ENCODE measurements around the gene COASY.

COASY gene

DNA sequence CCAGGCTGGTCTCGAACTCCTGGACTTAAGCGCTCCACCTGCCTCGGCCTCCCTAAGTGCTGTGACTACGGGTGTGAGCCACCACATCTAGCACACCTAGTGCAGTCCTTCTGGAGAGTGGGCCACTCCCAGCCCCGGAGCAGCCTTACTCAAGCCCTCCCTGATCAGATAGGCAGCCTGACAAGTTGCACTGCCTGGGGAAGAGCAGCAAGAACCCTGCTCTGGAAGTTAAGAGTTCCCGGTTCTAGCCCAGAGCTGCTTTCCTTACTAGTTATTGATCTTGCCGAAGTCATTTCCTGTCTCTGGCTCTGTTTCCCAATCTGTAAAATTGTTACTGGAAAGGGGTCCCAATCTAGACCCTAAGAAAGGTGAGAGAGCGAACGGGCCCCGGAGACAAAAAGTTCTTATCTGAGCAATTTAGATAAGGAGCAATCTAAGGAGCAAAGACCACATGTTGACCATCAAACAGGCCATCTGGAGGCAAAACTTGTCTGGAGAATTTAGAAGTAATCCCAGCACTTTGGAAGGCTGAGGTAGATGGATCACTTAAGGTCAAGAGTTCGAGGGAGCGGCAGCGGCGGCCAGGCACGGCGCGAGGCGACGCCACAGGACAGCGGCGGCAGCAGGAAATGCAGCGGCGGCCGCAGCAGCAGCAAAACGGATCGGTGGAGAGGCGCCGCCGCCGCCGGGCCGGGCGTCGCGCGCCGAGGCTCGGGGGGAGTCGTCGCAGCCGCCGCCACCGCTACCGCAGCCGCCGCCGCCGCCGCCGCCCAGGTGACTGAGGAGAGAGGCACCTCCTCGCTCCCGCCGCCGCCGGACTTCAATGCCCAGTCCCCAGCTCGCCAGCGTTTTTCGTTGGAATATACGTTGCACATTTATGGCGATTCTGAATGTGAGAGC, 30.2 kb upstream of the COASY start:
- Histone ChIP-seq H3K4me2 (peak overlapping the region; percentile 42), H3K4me3 (IDR thresholded peaks at IDR 0.05; ENCODE audit: insufficient read depth, low read depth, low read length) (no peak overlapping the region), H3K27me3 (ENCODE audit: insufficient read depth, low read depth) (no peaks in the 10 kb centered on the region), H4K20me1 (ENCODE audit: insufficient read depth) (no peaks in the 10 kb centered on the region), H3K79me2 (ENCODE audit: insufficient read depth, low read depth) (no peaks in the 10 kb centered on the region), H3K4me1 (ENCODE audit: low read depth, poor library complexity, severe bottlenecking) (peaks cover 42% of the 10 kb centered on the region), H3K27ac (no peak overlapping the region), H2AFZ (ENCODE audit: low read depth) (peak overlapping the region; percentile 60), H3K9ac (no peak overlapping the region; the same call in 1 of the 2 replicates), H3K36me3 (ENCODE audit: insufficient read depth) (no peaks in the 10 kb centered on the region)
- TF ChIP-seq CTCF (conservative IDR thresholded peaks at IDR 0.05; ENCODE audit: low read depth, low read length): peak; percentile 48

DNA sequence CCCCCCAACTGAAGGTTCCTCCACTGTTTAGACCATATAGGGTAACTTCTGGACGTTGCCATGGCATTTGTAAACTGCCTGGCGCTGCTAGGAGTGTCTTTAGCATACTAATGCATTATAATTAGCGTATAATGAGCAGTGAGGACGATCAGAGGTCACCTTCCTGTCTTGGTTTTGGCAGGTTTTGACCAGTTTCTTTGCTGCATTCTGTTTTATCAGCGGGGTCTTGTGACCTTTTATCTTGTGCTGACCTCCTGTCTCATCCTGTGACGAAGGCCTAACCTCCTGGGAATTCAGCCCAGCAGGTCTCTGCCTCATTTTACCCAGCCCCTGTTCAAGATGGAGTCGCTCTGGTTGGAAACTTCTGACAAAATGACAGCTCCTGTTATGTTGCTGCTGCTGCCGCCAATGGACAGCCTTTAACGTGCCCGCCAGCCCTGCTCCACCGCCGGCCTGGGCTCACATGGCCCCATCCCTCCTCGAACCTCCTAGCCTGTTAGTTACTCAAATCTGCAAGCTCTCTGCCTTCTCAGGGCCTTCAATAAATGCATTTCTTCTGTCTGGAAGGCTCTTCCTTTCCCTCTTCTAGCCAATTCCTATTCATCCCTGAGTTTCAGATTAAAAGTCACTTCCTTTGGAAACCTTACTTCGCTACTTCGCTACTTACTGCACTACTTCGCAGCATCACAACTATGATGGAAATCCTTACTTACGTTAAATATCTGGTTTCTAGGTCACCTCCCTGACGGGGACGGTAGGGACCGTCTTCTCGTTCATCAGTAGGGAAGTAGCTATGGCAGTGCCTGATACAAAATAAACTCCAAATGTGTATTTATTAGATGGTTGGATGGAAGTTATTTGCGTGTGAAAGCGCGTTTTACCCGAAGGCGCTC, 26.5 kb upstream of the COASY start:
- H3K4me3 ChIP-seq (IDR thresholded peaks at IDR 0.05; ENCODE audit: insufficient read depth, low read depth, low read length): peak overlapping the region; percentile 39
- peak overlapping the region; percentile 55 for H3K27ac ChIP-seq
- H3K36me3 ChIP-seq (ENCODE audit: insufficient read depth): no peaks in the 10 kb centered on the region
- peak overlapping the region; percentile 72 for H2AFZ ChIP-seq (ENCODE audit: low read depth)
- H3K4me2 ChIP-seq: peak overlapping the region; percentile 95
- no peaks in the 10 kb centered on the region for H4K20me1 ChIP-seq (ENCODE audit: insufficient read depth)
- H3K4me1 ChIP-seq (ENCODE audit: low read depth, poor library complexity, severe bottlenecking): peaks cover 41% of the 10 kb centered on the region
- H3K79me2 ChIP-seq (ENCODE audit: insufficient read depth, low read depth): peaks cover 15% of the 10 kb centered on the region; the same call in 1 of the 2 replicates
- peak overlapping the region; percentile 28; the same call in 1 of the 2 replicates for H3K9ac ChIP-seq
- no peaks in the 10 kb centered on the region for H3K27me3 ChIP-seq (ENCODE audit: insufficient read depth, low read depth)
- no peak for TF ChIP-seq CTCF (conservative IDR thresholded peaks at IDR 0.05; ENCODE audit: low read depth, low read length)

DNA sequence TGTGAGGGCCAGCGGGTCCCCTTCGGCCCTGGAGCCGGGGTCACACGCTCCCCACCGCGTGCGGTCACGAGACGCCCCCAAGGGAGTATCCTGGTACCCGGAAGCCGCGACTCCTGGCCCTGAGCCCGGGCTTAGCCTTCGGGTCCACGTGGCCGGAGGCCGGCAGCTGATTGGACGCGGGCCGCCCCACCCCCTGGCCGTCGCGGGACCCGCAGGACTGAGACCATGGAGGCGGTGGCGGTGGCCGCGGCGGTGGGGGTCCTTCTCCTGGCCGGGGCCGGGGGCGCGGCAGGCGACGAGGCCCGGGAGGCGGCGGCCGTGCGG, 25.9 kb upstream of the COASY start, which contains the start of gene NAGLU:
Gene NAGLU (plus strand): TSS at position 194 of the 324 bp plus-strand sequence. CDS start 32 bp downstream, at position 226.
- H3K4me2 ChIP-seq: peak within 1 kb of the TSS; percentile 98
- peaks cover 15% of the 10 kb centered on the region; the same call in 1 of the 2 replicates for H3K79me2 ChIP-seq (ENCODE audit: insufficient read depth, low read depth)
- H3K27ac ChIP-seq: peak within 1 kb of the TSS; percentile 55
- TF ChIP-seq CTCF (conservative IDR thresholded peaks at IDR 0.05; ENCODE audit: low read depth, low read length): no peak
- no peaks in the 10 kb centered on the region for H4K20me1 ChIP-seq (ENCODE audit: insufficient read depth)
- H3K36me3 ChIP-seq (ENCODE audit: insufficient read depth): no peaks in the 10 kb centered on the region
- peak within 1 kb of the TSS; percentile 28; the same call in 1 of the 2 replicates for H3K9ac ChIP-seq
- peak within 1 kb of the TSS; percentile 72 for H2AFZ ChIP-seq (ENCODE audit: low read depth)
- peaks cover 35% of the 10 kb centered on the region for H3K4me1 ChIP-seq (ENCODE audit: low read depth, poor library complexity, severe bottlenecking)
- H3K27me3 ChIP-seq (ENCODE audit: insufficient read depth, low read depth): no peaks in the 10 kb centered on the region
- peak within 1 kb of the TSS; percentile 39 for H3K4me3 ChIP-seq (IDR thresholded peaks at IDR 0.05; ENCODE audit: insufficient read depth, low read depth, low read length)

- H3K4me1 ChIP-seq (ENCODE audit: low read depth, poor library complexity, severe bottlenecking): peaks cover 34% of the 10 kb centered on the region
- peak overlapping the region; percentile 28; the same call in 1 of the 2 replicates for H3K9ac ChIP-seq
- H3K79me2 ChIP-seq (ENCODE audit: insufficient read depth, low read depth): peaks cover 15% of the 10 kb centered on the region; the same call in 1 of the 2 replicates
- peak overlapping the region; percentile 55 for H3K27ac ChIP-seq
- H4K20me1 ChIP-seq (ENCODE audit: insufficient read depth): no peaks in the 10 kb centered on the region
- H2AFZ ChIP-seq (ENCODE audit: low read depth): peak overlapping the region; percentile 72
- TF ChIP-seq CTCF (conservative IDR thresholded peaks at IDR 0.05; ENCODE audit: low read depth, low read length): no peak
- H3K27me3 ChIP-seq (ENCODE audit: insufficient read depth, low read depth): no peaks in the 10 kb centered on the region
- peak overlapping the region; percentile 98 for H3K4me2 ChIP-seq
- no peaks in the 10 kb centered on the region for H3K36me3 ChIP-seq (ENCODE audit: insufficient read depth)
- H3K4me3 ChIP-seq (IDR thresholded peaks at IDR 0.05; ENCODE audit: insufficient read depth, low read depth, low read length): peak overlapping the region; percentile 38
Observed at GRCh38 chr17:42536372-42537155, 25.4 kb upstream of the COASY start.

Data from KMS-11 (cell line).